SK-N-SH treated with all-trans-retinoic acid at 6 μM for 48 hours (cell line): ENCODE data around the gene DIAPH1.

Experiments used
- ATAC-seq: fragments of 200-7000 bp; cut with Tn5 transposase; 3 replicates; pipeline ENCODE4 v1.9.1; 2020; ENCODE audit warnings: mild to moderate bottlenecking, moderate library complexity
- ARNTL ChIP-seq: fragments of 450-650 bp; formaldehyde crosslinking; IDR thresholded peaks from 2 replicates; pipeline ENCODE4 v1.5.0; 2020; ENCODE audit warnings: low read depth, mild to moderate bottlenecking, moderate library complexity, borderline replicate concordance
- CREB5 ChIP-seq: fragments of 250-450 bp; sonication (Bioruptor Pico); IDR thresholded peaks from 2 replicates; pipeline ENCODE4 v1.5.1; 2020; ENCODE audit warnings: low read depth, mild to moderate bottlenecking, moderate library complexity
- CSRNP3 ChIP-seq: fragments of 250-450 bp; sonication (Bioruptor Pico); IDR thresholded peaks from 2 replicates; pipeline ENCODE4 v1.5.1; 2021; ENCODE audit warnings: mild to moderate bottlenecking, moderate library complexity
- ISL1 ChIP-seq: fragments of 250-450 bp; sonication (Bioruptor Pico); IDR thresholded peaks from 2 replicates; pipeline ENCODE4 v2.1.2; 2022; ENCODE audit warnings: mild to moderate bottlenecking, moderate library complexity
- PATZ1 ChIP-seq: fragments of 250-450 bp; sonication (Bioruptor Pico); IDR thresholded peaks from 2 replicates; pipeline ENCODE4 v1.8.0; 2020; ENCODE audit warnings: mild to moderate bottlenecking, moderate library complexity, borderline replicate concordance
- POU6F1 ChIP-seq: fragments of 250-450 bp; sonication (Bioruptor Pico); IDR thresholded peaks from 2 replicates; pipeline ENCODE4 v1.8.0; 2021; ENCODE audit warnings: low read depth, mild to moderate bottlenecking, moderate library complexity, borderline replicate concordance
- PPARA ChIP-seq: fragments of 250-450 bp; sonication (Bioruptor Pico); IDR thresholded peaks from 2 replicates; pipeline ENCODE4 v1.5.0; 2020; ENCODE audit warnings: mild to moderate bottlenecking, borderline replicate concordance
- RARB ChIP-seq: fragments of 250-450 bp; sonication (Bioruptor Pico); IDR thresholded peaks from 2 replicates; pipeline ENCODE4 v1.8.0; 2021; ENCODE audit warnings: mild to moderate bottlenecking, moderate library complexity
- SNAI2 ChIP-seq: fragments of 250-450 bp; sonication (Bioruptor Pico); IDR thresholded peaks from 2 replicates; pipeline ENCODE4 v1.5.0; 2020; ENCODE audit warnings: mild to moderate bottlenecking, moderate library complexity
- TOX ChIP-seq: fragments of 250-450 bp; sonication (Bioruptor Pico); IDR thresholded peaks from 2 replicates; pipeline ENCODE4 v1.8.0; 2021; ENCODE audit warnings: mild to moderate bottlenecking, moderate library complexity, borderline replicate concordance
- TSHZ2 ChIP-seq: fragments of 250-450 bp; sonication (Bioruptor Pico); IDR thresholded peaks from 2 replicates; pipeline ENCODE4 v1.5.0; 2020; ENCODE audit warnings: mild to moderate bottlenecking, moderate library complexity
- ZC3H10 ChIP-seq: fragments of 250-450 bp; sonication (Bioruptor Pico); IDR thresholded peaks from 2 replicates; pipeline ENCODE4 v1.5.1; 2021; ENCODE audit warnings: mild to moderate bottlenecking, moderate library complexity
- ZFP30 ChIP-seq: fragments of 450-650 bp; formaldehyde crosslinking; IDR thresholded peaks from 2 replicates; pipeline ENCODE4 v1.5.0; 2022; ENCODE audit warnings: mild to moderate bottlenecking, moderate library complexity
- ZNF565 ChIP-seq: fragments of 450-650 bp; formaldehyde crosslinking; conservative IDR thresholded peaks from 2 replicates; pipeline ENCODE4 v1.5.0; 2020; ENCODE audit warnings: low read depth, mild to moderate bottlenecking, moderate library complexity
- ZNF70 ChIP-seq: fragments of 450-650 bp; formaldehyde crosslinking; IDR thresholded peaks from 2 replicates; pipeline ENCODE4 v1.5.0; 2020; ENCODE audit warnings: mild to moderate bottlenecking, moderate library complexity

Gene DIAPH1

GRCh38 chr5:141521244-141521781 lies 97.5 kb downstream of the DIAPH1 start:
- ATAC-seq, result peak; percentile 70
- TF ChIP-seq TSHZ2 (CRISPR knock-in tag) (no peak), POU6F1 (CRISPR knock-in tag) (0 out of 2 replicates have a peak, but pooled peaks have one; percentile 38), PATZ1 (CRISPR knock-in tag) (peak; percentile 12; the same call in 1 of the 2 replicates), CREB5 (CRISPR knock-in tag) (0 out of 2 replicates have a peak, but pooled peaks have one; percentile 16), TOX (peak; percentile 67; the same call in 1 of the 2 replicates), SNAI2 (CRISPR knock-in tag) (0 out of 2 replicates have a peak, but pooled peaks have one; percentile 14), RARB (CRISPR knock-in tag) (no peak), ISL1 (CRISPR knock-in tag) (peak; percentile 58), ZNF565 (CRISPR knock-in tag) (no peak), ARNTL (no peak)

GRCh38 chr5:141519605-141520565 lies 98.9 kb downstream of the DIAPH1 start:
- ATAC-seq, result no peak
- TF ChIP-seq RARB (CRISPR knock-in tag) (no peak), ZC3H10 (CRISPR knock-in tag) (no peak), CSRNP3 (CRISPR knock-in tag) (no peak), PATZ1 (CRISPR knock-in tag) (no peak), CREB5 (CRISPR knock-in tag) (no peak), ZFP30 (CRISPR knock-in tag) (no peak), ISL1 (CRISPR knock-in tag) (no peak), PPARA (CRISPR knock-in tag) (no peak), ZNF70 (CRISPR knock-in tag) (no peak), POU6F1 (CRISPR knock-in tag) (no peak), SNAI2 (CRISPR knock-in tag) (no peak)
